ENCODE results near the gene STRC.
A peak's percentile ranks its signal among the peaks of the same experiment; 100 is the strongest.
"Not testable (repeated sequence)": the region's sequence is repeated elsewhere in the genome, so short reads cannot be mapped to it uniquely, and the experiment has no call there.

STRC gene

DNA sequence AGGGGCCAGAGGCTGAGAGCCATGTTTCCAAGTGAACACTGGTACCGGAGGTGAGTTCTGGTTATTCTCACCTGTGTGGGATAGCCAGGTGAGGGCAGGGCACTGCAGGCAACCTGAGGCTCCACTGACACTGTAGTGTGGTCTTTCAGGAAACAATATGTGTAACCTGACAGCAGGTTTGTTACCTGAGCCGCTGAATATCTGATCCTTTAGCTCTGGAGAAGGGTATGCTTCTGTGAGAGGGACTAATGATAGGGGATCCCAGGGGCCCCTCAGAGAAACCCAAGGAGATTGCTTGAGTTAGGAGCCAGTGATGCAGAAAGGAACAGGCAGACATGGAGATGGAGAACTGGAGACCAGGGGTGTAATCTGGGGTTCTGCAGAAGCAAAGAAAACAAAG is at the start of gene STRC:
STRC (minus strand) TSS at position 101 of the 400 bp plus-strand sequence; CDS start at position 23, 78 bp downstream.
- not testable (repeated sequence) for DNase-seq (ENCODE audit: low read depth)

- not testable (repeated sequence) for DNase-seq (ENCODE audit: low read depth)
Observed at GRCh38 chr15:43666177-43666576, 47.6 kb upstream of the STRC start.

DNA sequence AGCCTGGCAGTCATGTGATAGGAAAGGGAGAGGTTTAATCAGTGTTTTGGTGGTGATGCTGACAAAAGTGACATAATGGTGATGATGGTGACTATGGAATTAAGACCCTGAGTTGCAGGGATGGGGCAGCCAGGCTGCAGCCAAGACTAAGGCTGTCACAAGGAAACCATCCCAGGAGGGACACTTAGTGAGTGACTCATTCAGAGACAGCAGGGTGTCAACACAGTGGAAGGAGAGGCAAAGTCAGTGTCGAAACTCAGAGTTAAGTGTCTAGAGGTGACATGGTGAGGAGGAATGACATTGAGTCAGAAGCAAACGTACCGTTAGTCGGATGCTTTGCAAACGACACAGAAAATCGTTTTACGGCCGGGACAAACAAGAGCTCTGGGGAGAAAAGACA is 44.7 kb upstream of the STRC start:
- not testable (repeated sequence) for DNase-seq (ENCODE audit: low read depth)

DNA sequence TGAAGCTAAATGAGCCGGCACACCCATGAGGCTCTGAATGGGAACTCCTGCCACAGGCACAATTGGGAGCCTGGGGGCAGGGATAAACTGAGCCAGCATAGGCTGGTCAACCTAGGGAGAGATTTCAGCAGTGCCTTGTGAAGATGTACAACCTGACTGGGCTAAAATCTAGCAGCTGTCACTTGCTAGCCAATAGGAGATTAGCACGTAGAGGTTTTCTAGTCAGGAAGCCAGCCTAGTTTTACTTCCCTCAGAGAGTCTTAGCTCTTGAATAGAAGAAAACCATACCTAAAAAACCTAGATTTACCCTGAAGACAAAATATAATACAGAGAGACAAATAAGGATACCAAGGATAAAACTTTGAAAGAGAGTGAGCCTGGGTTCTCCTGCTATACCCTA is 43.7 kb upstream of the STRC start:
- DNase-seq (ENCODE audit: low read depth), result not testable (repeated sequence)

DNA sequence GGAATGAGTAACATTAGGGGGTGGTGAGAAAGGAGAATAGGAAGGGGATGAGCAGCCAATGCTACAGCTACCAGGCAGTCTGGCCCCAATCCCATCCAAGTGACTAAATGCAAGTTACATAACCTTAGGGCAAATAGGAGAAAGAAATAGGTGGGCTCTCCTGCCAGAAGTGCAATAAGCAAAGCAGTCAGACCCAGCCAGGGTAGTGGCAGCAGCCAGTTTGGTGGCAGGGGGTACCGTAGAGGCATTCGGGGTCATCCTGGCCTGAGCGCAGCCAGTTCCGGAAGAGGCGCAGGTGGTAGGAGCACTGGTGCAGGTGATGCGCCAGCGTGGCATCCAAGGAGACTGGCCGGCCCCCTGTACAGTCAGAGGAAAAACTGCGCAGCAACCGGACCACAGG is 41.1 kb upstream of the STRC start:
- not testable (repeated sequence) for DNase-seq (ENCODE audit: low read depth)

DNA sequence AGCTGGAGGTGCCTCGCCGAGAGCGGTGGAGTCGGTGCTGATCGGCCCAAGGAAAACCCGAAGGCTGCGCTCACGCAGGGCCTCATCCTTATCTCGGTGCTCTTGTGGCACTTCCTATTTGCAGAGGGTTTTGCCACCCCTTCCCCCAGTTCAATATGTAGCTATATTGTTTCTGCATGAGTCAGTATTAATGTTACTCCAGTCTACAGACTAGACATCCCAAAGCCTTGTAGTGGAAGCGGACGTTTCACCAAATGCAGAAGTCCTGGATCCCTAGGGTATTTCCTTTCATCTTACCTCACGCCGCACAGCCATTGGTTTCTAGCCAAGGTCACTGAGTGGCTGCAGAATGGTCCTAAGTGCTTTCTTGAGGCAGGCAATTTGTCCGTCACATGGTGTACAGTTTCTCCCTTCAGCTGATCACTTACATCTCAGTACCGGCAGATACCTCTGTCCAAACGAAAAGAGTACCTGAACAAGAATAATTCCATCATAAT is 30.9 kb upstream of the STRC start:
- DNase-seq (ENCODE audit: low read depth), result not testable (repeated sequence)

DNA sequence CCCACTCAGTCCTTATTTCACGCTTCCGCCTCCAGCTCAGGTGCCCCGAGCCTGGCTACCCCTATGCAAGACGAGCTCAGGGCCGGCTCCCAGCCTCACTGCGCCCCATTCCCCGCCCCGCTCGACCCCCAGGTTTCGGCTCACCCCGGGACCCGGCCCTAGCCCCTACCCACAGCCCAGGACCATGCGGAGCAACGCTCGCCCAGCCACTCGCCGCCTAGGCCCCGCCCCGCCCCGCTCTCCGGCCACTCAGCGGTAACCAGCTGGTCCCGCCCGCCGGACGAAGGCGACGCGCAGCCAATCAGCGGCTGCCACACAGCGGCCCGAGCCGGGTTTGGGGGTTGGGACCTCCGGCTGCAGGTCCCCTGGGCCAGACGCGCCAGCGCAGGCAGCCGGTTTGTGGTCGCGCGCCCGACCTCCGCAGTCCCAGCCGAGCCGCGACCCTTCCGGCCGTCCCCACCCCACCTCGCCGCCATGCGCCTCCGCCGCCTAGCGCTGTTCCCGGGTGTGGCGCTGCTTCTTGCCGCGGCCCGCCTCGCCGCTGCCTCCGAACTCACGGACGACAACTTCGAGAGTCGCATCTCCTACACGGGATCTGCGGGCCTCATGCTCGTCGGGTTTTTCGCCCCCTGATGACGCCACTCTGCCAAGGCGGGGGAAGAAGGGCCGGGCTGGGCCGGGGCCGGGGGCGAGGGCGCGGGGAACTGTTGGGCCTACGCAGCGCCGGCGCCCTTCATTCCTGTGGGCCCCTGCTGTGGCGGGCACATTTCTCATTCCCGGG is 30.2 kb upstream of the STRC start, which contains the start of gene CATSPER2:
CATSPER2 (minus strand) TSS at position 196 of the 781 bp plus-strand sequence. CDS start 783 bp downstream, outside the sequence.
- DNase-seq (ENCODE audit: low read depth), result no peak

DNA sequence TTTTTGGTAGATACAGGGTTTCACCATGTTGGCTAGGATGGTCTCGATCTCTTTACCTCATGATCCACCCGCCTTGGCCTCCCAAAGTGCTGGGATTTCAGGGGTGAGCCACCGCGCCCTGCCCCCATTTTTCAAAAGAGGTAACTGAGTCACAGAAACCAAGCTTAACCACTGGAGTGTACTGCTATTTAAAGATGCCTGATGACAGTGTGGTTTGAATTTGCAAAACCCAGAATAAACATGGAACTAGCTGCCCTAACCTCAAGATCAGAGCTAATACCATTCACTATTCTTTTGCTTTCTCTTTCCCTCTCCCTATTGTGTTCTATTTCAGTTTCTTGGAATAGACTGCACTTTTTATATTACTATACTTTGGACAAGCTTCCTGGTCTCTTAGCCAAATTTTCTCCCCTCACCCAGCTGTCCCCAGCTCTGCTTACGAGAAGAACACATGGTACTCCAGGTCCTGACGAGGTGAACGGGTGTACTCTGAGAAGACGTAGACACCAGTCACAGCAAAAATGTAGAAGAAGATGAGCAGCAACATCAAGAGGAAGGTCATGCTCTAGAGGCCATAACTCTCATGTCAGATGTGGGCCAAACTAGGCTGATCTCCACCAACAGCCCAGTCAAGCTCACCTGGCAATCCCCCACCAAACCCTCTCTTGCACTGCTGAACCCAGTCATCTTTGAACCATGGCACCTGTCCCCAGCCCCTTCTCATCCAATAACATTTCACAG is 20.0 kb upstream of the STRC start:
- not testable (repeated sequence) for DNase-seq (ENCODE audit: low read depth)

- not testable (repeated sequence) for DNase-seq (ENCODE audit: low read depth)
Observed at GRCh38 chr15:43626937-43627336, 8.3 kb upstream of the STRC start.

- DNase-seq (ENCODE audit: low read depth), result peak; percentile 0
Observed at GRCh38 chr15:43625106-43625505, 6.5 kb upstream of the STRC start.

DNA sequence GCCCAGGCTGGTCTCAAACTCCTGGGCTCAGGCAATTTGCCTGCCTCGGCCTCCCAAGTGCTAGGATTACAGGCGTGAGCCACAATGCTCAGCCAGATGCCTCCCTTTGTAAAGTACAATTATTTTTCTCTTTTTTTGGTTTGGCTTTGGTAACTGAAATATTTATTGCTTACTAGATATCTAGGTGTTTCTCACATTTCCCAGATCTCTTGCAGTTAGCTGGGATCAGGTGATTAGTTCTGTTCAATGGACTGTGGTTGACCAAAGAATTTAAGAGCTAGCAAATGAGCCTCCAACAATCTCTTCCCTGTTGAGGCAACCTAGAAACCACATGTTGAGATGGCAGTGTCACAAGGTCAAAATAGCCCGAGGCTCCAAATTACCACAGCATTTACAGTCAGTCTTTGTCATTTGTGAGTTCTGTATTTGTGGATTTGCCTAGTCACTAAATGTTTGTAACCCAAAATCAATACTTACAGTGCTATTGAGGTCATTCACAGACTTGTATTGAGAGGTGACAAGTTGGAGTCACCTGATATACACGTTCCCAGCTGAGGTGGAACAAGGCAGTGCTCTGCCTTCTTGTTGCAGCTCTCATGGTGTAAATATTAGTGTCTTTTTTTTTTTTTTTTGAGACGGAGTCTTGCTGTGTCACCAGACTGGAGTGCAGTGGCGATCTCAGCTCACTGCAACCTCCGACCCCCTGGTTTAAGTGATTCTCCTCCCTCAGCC is 3.6 kb upstream of the STRC start:
- DNase-seq (ENCODE audit: low read depth), result not testable (repeated sequence)

DNA sequence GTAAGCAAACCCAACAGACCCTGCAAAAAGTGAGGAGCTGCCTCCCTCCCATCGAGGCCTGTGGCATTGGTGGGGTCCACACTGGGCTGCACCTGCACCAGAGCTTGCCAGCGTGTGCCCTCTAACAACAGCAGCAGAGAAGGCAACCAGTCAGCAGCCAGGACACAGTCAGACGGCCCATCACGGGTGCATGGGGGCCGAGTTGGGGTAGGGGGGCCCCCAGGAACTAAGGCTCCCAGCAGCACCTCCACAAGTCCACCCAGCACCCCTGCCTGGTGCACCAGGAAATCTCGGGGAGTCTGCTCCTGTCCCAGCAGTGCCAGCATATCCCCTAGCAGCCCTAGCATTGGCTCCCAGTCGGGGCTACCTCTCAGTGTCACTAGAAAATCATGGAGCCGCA is 850 bp downstream of the STRC start:
- not testable (repeated sequence) for DNase-seq (ENCODE audit: low read depth)

- DNase-seq (ENCODE audit: low read depth), result peak; percentile 5
Observed at GRCh38 chr15:43602233-43602632, 16.4 kb downstream of the STRC start.

DNA sequence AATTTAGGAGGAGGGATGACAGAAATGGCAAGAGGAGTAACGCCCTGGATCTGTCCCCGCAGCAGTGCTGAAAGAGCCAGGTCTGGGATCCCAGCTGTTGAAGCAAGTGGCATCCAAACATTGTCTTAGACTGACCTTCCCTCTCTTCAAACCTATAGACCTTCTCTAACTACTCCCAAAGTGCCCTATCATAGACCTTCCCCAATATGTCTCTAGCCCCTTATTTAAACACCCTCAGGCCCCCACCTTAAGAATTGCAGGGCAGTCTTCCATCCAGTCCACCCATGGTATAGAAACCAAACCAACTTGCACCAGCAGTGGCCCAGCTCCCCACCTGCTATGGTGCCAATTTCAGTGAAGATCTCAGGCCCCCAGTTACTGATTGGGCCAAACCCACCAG is 18.4 kb downstream of the STRC start:
- not testable (repeated sequence) for DNase-seq (ENCODE audit: low read depth)

- not testable (repeated sequence) for DNase-seq (ENCODE audit: low read depth)
Observed at GRCh38 chr15:43599131-43599530, 19.5 kb downstream of the STRC start.

DNA sequence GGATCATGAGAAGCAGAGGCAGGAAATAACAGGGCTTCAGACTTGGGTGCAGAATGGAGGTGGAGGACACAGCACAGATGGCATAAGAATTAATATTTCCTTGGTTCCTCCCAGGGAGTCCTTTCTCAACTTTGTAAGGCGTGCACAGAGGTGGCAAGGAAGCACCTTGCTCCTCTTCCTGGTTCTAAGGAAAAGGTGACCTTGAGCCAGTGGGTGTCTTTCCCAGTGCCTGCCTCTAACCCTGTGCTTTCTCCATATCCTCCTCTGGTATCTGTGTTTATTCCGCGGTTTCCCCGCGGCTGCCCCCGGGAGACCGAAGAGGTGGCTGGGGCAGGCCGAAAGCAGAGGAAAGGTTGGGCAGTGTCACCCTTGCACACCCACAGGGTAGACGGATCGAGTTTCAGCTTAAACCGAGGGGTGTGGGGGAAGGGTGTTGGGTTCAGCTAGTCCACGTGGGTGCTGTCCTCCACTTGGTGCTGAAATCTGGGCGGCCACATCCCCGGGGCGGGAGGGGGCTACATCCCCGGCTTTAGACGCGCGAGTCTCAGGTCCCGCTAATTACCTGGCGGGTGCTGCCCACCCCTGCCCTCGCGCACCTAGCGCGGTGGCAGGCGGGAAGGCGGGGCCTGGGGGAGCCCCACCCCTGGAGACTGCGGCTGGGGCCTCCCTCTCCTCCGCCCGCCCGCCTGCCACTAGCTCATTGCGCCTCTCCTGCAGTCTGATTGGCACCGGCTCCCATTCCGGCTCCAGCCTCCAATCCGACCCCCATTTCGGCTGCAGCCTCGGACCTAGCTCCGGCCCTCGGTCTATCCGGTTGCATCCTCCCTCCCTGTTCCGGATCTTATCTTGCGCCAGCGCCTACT is 25.0 kb downstream of the STRC start, which contains the start of gene CKMT1B:
CKMT1B (plus strand) TSS at position 700 of the 863 bp plus-strand sequence. CDS start 192 bp downstream, outside the sequence.
- not testable (repeated sequence) for DNase-seq (ENCODE audit: low read depth)

GRCh38 chr15:43592841-43593240 is 25.8 kb downstream of the STRC start:
- DNase-seq (ENCODE audit: low read depth), result not testable (repeated sequence)

- DNase-seq (ENCODE audit: low read depth), result not testable (repeated sequence)
Observed at GRCh38 chr15:43589778-43590466, 28.7 kb downstream of the STRC start, which contains the start of gene PPIP5K1. Gene PPIP5K1 (minus strand): TSS chr15:43590208. CDS start chr15:43584504, 5,704 bp downstream.

DNA sequence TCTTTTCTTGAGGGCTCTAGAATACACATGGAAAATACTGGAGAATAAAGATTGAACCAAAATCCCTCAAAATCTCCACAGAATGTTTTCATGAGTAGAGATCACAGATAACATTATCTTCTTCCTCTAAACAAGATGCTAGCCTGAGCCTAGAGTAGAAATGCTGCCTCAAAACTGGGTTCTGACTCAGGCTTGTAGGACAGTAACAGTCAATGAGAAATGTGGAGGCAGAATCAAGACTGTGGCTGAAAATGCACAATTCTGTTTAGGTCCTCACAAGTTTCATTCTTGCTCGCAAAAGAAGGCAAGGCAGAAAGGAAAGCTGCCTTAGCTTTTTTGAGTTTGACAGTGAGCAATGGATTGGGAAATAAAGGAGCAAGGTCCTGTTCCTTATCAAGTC is 44.0 kb downstream of the STRC start:
- DNase-seq (ENCODE audit: low read depth), result not testable (repeated sequence)

DNA sequence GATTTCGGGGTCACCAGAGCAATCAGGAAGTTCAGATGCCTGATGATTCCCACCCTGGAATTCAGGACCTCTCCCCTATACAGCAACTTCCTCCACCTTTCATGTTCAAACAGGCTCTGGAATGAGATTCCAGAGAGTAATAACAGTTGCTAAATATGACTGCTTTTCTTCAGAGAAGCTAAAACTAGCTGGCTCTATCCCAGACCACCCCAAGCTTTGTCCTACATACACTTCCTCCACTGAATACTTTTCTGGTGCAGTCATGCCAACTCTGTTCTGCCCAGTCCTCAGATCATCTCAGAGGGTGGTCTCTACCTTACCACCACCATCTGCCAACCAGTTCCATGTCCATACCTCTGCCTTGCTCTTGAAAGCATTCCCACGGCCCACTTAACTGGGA is 52.0 kb downstream of the STRC start:
- not testable (repeated sequence) for DNase-seq (ENCODE audit: low read depth)

Data from iris pigment epithelial cell (primary cell).